H1 (cell line): ENCODE data around the gene TFAP2D.

Experiments used
- POLR2A ChIP-seq, 2 experiments: IDR thresholded peaks; 1 replicate in 1 of 2; 2 replicates in 1 of 2; pipeline ENCODE4 v1.6.1; 2011; ENCODE audit warnings: low read depth in 2 of 2, low read length in 2 of 2, mild to moderate bottlenecking in 2 of 2; ENCODE audit errors: control extremely low read depth in 1 of 2
- SP2 ChIP-seq: IDR thresholded peaks from 2 replicates; pipeline ENCODE4 v1.6.1; 2012; ENCODE audit warnings: mild to moderate bottlenecking, low read length, inconsistent platforms
- TF ChIP-seq, protein P1 (sequence below), 3 experiments: IDR thresholded peaks; 1 replicate in 2 of 3; 2 replicates in 1 of 3; pipeline versions ENCODE4 v1.5.1 to v1.6.1; 2011; ENCODE audit warnings: low read length in 3 of 3, mild to moderate bottlenecking in 3 of 3, inconsistent platforms in 2 of 3, low read depth in 1 of 3, moderate library complexity in 1 of 3; ENCODE audit not compliant: insufficient read depth in 1 of 3; ENCODE audit errors: control extremely low read depth in 1 of 3

DNA sequence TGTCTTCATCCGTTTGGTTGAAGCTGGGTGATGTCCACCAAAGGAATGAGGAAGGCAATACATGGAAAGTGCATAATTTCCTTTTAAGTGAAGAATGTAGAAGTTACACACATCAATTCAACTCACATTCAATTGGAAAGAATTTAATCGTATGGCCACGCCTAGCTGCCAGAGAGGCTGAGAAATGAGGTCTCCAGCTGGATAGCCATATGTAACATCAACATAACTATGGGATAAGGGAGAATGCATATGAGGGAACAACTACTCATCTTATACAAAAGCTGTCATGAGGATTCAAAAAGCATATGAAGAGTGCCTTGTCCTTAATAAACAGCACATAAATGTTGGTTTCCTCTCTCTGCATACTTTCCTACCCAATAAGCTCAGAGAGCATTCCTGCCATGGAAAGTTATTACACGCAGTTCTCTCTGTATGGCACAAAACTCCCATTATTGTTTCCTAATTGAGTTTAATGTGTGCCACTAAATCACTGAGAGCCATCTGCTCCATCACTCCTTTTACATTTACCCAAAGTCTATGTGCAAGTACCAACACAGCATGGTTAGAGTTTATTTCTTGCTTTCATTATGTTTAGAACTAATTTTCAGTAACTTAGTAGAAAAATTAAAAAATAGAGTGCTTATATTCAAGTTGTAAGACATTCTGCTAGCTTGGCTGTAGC is 21.4 kb upstream of the TFAP2D start:
- TF ChIP-seq, protein P1, sequence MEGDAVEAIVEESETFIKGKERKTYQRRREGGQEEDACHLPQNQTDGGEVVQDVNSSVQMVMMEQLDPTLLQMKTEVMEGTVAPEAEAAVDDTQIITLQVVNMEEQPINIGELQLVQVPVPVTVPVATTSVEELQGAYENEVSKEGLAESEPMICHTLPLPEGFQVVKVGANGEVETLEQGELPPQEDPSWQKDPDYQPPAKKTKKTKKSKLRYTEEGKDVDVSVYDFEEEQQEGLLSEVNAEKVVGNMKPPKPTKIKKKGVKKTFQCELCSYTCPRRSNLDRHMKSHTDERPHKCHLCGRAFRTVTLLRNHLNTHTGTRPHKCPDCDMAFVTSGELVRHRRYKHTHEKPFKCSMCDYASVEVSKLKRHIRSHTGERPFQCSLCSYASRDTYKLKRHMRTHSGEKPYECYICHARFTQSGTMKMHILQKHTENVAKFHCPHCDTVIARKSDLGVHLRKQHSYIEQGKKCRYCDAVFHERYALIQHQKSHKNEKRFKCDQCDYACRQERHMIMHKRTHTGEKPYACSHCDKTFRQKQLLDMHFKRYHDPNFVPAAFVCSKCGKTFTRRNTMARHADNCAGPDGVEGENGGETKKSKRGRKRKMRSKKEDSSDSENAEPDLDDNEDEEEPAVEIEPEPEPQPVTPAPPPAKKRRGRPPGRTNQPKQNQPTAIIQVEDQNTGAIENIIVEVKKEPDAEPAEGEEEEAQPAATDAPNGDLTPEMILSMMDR (IDR thresholded peaks at IDR 0.05; ENCODE audit: control extremely low read depth in 1 of 3, insufficient read depth in 1 of 3, low read depth in 1 of 3, low read length in 3 of 3): no peak
- TF ChIP-seq SP2 (no peak), POLR2A (IDR thresholded peaks at IDR 0.05; ENCODE audit: control extremely low read depth in 1 of 2, low read depth in 2 of 2, low read length in 2 of 2) (no peak)
